ENCODE measurements around the gene ATP5ME. TPM values are rescaled to one million over a fixed set of nuclear protein-coding genes. Genes with fewer than 3 reads are reported as not detected.

Gene ATP5ME
- total RNA-seq, 1 experiment from 2014 or later = 330 TPM

- DNase-seq (ENCODE audit: low read depth, low spot score) (no peak), ATAC-seq (no peak; the same call in 1 of the 2 replicates)
- Histone ChIP-seq H3K4me3 (replicated peaks in 1 of 2; ENCODE audit: low read depth in 1 of 2, low read length in 2 of 2) (no peak overlapping the region), H3K4me1 (ENCODE audit: control insufficient read depth in 1 of 2, insufficient read depth in 2 of 2, low read length in 2 of 2) (no peaks in the 10 kb centered on the region), H2AFZ (ENCODE audit: low read depth, low read length, poor library complexity, severe bottlenecking) (no peak overlapping the region), H3K79me2 (ENCODE audit: insufficient read depth, low read length) (no peaks in the 10 kb centered on the region), H3K9ac (ENCODE audit: low read length) (no peak overlapping the region), H3K9me3 (ENCODE audit: control insufficient read depth in 1 of 2, insufficient read depth in 1 of 2, low read depth in 1 of 2, low read length in 2 of 2) (no peaks in the 10 kb centered on the region), H3K4me2 (ENCODE audit: low read length) (no peak overlapping the region), H3K9me2 (ENCODE audit: insufficient read depth) (no peaks in the 10 kb centered on the region), H4K20me1 (ENCODE audit: insufficient read depth) (no peaks in the 10 kb centered on the region), H3K36me3 (ENCODE audit: control insufficient read depth in 1 of 2, insufficient read depth in 2 of 2, low read length in 2 of 2) (no peaks in the 10 kb centered on the region), H3K27me3 (ENCODE audit: insufficient read depth, low read length) (no peaks in the 10 kb centered on the region), H3K27ac (ENCODE audit: low read depth, low read length) (no peak overlapping the region)
- ChIA-PET POLR2A (no interaction called here), CTCF (no interaction called here), RAD21 (ENCODE audit: low non-redundant PET in 1 of 2, low total read pairs in 2 of 2, uncharacterized antibody in 2 of 2, unreplicated experiment in 2 of 2) (no interaction called here)
- no TSS peak for BruUV-seq (replicated peaks)
- intact Hi-C loops (cut with micrococcal nuclease) = no loop called here
- no peak for TF ChIP-seq POLR2AphosphoS5 (IDR thresholded peaks at IDR 0.05; ENCODE audit: low read depth, low read length)
Observed at GRCh38 chr4:650951-651883, 22.9 kb downstream of the ATP5ME start.

- CTCF ChIA-PET = no interaction called here
Observed at GRCh38 chr4:650461-650860, 23.6 kb downstream of the ATP5ME start.

More at GRCh38 chr4:650461-650860, 23.6 kb downstream of the ATP5ME start:
- intact Hi-C loops (cut with micrococcal nuclease) = no loop called here
- H2AFZ ChIP-seq (ENCODE audit: low read depth, low read length, poor library complexity, severe bottlenecking) = no peak overlapping the region
- no peaks in the 10 kb centered on the region for H3K27me3 ChIP-seq (ENCODE audit: insufficient read depth, low read length)
- H3K9me2 ChIP-seq (ENCODE audit: insufficient read depth) = no peaks in the 10 kb centered on the region
- no peaks in the 10 kb centered on the region for H3K36me3 ChIP-seq (ENCODE audit: control insufficient read depth in 1 of 2, insufficient read depth in 2 of 2, low read length in 2 of 2)
- POLR2A ChIA-PET = no interaction called here
- BruUV-seq (replicated peaks) = no TSS peak
- no peak for TF ChIP-seq YY1 (IDR thresholded peaks at IDR 0.05; ENCODE audit: extremely low read depth, insufficient replicate concordance, low read depth, low read length)
- no peak for TF ChIP-seq JUND (IDR thresholded peaks at IDR 0.05)
- TF ChIP-seq ZFX (IDR thresholded peaks at IDR 0.05) = no peak
- TF ChIP-seq ZNF274 (IDR thresholded peaks at IDR 0.05; ENCODE audit: low read depth, low read length) = no peak
- TF ChIP-seq CTCF (IDR thresholded peaks at IDR 0.05 in 2 of 3, conservative IDR thresholded peaks at IDR 0.05 in 1 of 3; ENCODE audit: borderline replicate concordance in 1 of 3, insufficient read depth in 1 of 3, low read depth in 2 of 3, low read length in 2 of 3) = no peak
- no peak for TF ChIP-seq EZH2phosphoT487 (IDR thresholded peaks at IDR 0.05; ENCODE audit: borderline replicate concordance)
- no peak for TF ChIP-seq POLR2AphosphoS5 (IDR thresholded peaks at IDR 0.05; ENCODE audit: low read depth, low read length)
- TF ChIP-seq CEBPB (IDR thresholded peaks at IDR 0.05; ENCODE audit: low read depth) = no peak
- TF ChIP-seq SIN3A (IDR thresholded peaks at IDR 0.05; ENCODE audit: low read depth) = no peak
- no peak for TF ChIP-seq ZBTB33 (IDR thresholded peaks at IDR 0.05; ENCODE audit: extremely low read depth, insufficient replicate concordance, low read length)
- no peak for TF ChIP-seq RAD21 (IDR thresholded peaks at IDR 0.05; ENCODE audit: low read depth)
- no peak for TF ChIP-seq EGR1 (IDR thresholded peaks at IDR 0.05; ENCODE audit: low read depth)
- no peak for TF ChIP-seq CBX3 (IDR thresholded peaks at IDR 0.05; ENCODE audit: low read depth)
- no peak for TF ChIP-seq ATF3 (IDR thresholded peaks at IDR 0.05)
- H3K79me2 ChIP-seq (ENCODE audit: insufficient read depth, low read length) = no peaks in the 10 kb centered on the region
- RAD21 ChIA-PET (ENCODE audit: low non-redundant PET in 1 of 2, low total read pairs in 2 of 2, uncharacterized antibody in 2 of 2, unreplicated experiment in 2 of 2) = no interaction called here
- no peak overlapping the region for H3K9ac ChIP-seq (ENCODE audit: low read length)
- no peaks in the 10 kb centered on the region for H3K9me3 ChIP-seq (ENCODE audit: control insufficient read depth in 1 of 2, insufficient read depth in 1 of 2, low read depth in 1 of 2, low read length in 2 of 2)
- DNase-seq (ENCODE audit: low read depth, low spot score) (no peak), ATAC-seq (no peak)
- no peak overlapping the region for H3K27ac ChIP-seq (ENCODE audit: low read depth, low read length)
- no peaks in the 10 kb centered on the region for H3K4me1 ChIP-seq (ENCODE audit: control insufficient read depth in 1 of 2, insufficient read depth in 2 of 2, low read length in 2 of 2)
- H4K20me1 ChIP-seq (ENCODE audit: insufficient read depth) = no peaks in the 10 kb centered on the region
- no peak overlapping the region for H3K4me2 ChIP-seq (ENCODE audit: low read length)
- H3K4me3 ChIP-seq (replicated peaks in 1 of 2; ENCODE audit: low read depth in 1 of 2, low read length in 2 of 2) = no peak overlapping the region
